Stimulated activated CD4-positive, alpha-beta T cell treated with anti-CD3 and anti-CD28 coated beads, Interleukin-15, amount 100 ng/mL, for 1 hour (primary cell): ENCODE results near the gene KCMF1.

Experiments used
- DNase-seq, 2 donors: peaks; one replicate each; pipeline ENCODE4 v3.0.0-alpha.2; 2020; ENCODE audit warnings: low read depth in 1 of 2, low spot score in 1 of 2

Gene KCMF1

GRCh38 chr2:85019121-85019520 lies 48.2 kb downstream of the KCMF1 start:
- DNase-seq, result no peak

- no peak for DNase-seq
These were observed 51.3 kb downstream of the KCMF1 start for GRCh38 chr2:85022232-85022631.

- DNase-seq, result no peak
These were observed 53.5 kb downstream of the KCMF1 start for GRCh38 chr2:85024372-85025047.

GRCh38 chr2:85032621-85033020 lies 61.7 kb downstream of the KCMF1 start:
- DNase-seq, result no peak

- no peak for DNase-seq
These were observed 62.4 kb downstream of the KCMF1 start for GRCh38 chr2:85033388-85033787.

- no peak for DNase-seq
These were observed 63.2 kb downstream of the KCMF1 start for GRCh38 chr2:85034158-85034557.

- no peak for DNase-seq
These were observed 66.7 kb downstream of the KCMF1 start for GRCh38 chr2:85037622-85038021.

GRCh38 chr2:85042330-85042729 lies 71.4 kb downstream of the KCMF1 start:
- no peak for DNase-seq

GRCh38 chr2:85048534-85048933 lies 77.6 kb downstream of the KCMF1 start:
- DNase-seq, result no peak

- no peak for DNase-seq
These were observed 78.3 kb downstream of the KCMF1 start for GRCh38 chr2:85049236-85049635.

GRCh38 chr2:85053802-85054201 lies 82.8 kb downstream of the KCMF1 start:
- no peak for DNase-seq

GRCh38 chr2:85057226-85057962 lies 86.4 kb downstream of the KCMF1 start:
- no peak for DNase-seq

- no peak for DNase-seq
These were observed 90.9 kb downstream of the KCMF1 start for GRCh38 chr2:85061896-85062295.

GRCh38 chr2:85062565-85062964 lies 91.6 kb downstream of the KCMF1 start:
- DNase-seq, result no peak

GRCh38 chr2:85063981-85064599 lies 93.1 kb downstream of the KCMF1 start:
- DNase-seq, result no peak

GRCh38 chr2:85064927-85065577 lies 94.1 kb downstream of the KCMF1 start:
- DNase-seq, result no peak

GRCh38 chr2:85066006-85066740 lies 95.2 kb downstream of the KCMF1 start:
- DNase-seq, result no peak

- peak in 1 of 2 donors; percentile 14 for DNase-seq
These were observed 96.0 kb downstream of the KCMF1 start for GRCh38 chr2:85066874-85067351.

GRCh38 chr2:85071096-85071495 lies 100.1 kb downstream of the KCMF1 start:
- no peak for DNase-seq

- no peak for DNase-seq
These were observed 102.1 kb downstream of the KCMF1 start for GRCh38 chr2:85073033-85073432.
